ENCODE data around the gene TMEM243.

GRCh38 chr7:87154166-87154565 is 65.4 kb downstream of the TMEM243 start:
- no peak for TF ChIP-seq CTCF (IDR thresholded peaks at IDR 0.05; ENCODE audit: low read length)
- no peak for TF ChIP-seq EZH2 (optimal IDR thresholded peaks at IDR 0.05; ENCODE audit: low read depth, low read length)
- TF ChIP-seq EZH2phosphoT487 (IDR thresholded peaks at IDR 0.05; ENCODE audit: low read length), result no peak
